Sigmoid colon (tissue), 7 donors: ENCODE results near the gene VPS54. TPM values are rescaled to one million over a fixed set of nuclear protein-coding genes. Genes with fewer than 3 reads are reported as not detected.

Source experiments
- DNase-seq: peaks from one replicate; pipeline ENCODE4 v3.0.0-alpha.2; 2019
- H3K27ac ChIP-seq, 4 donors: fragments of 200-600 bp; sonication (generic); one replicate each; pipeline ENCODE4 v1.5.1; 2016 to 2019; ENCODE audit warnings: mild to moderate bottlenecking in 1 of 4
- H3K27me3 ChIP-seq, 3 donors: fragments of 200-600 bp; sonication (generic); one replicate each; pipeline ENCODE4 v1.5.1; 2019; ENCODE audit warnings: mild to moderate bottlenecking in 1 of 3
- H3K36me3 ChIP-seq, 4 donors: fragments of 200-600 bp; sonication (generic); one replicate each; pipeline ENCODE4 v1.5.1; 2016 to 2019
- H3K4me1 ChIP-seq, 4 donors: fragments of 200-600 bp; sonication (generic); one replicate each; pipeline ENCODE4 v1.5.1; 2017 to 2019
- H3K4me3 ChIP-seq, 4 donors: fragments of 200-600 bp; sonication (generic); one replicate each; pipeline ENCODE4 v1.5.1; 2017 to 2019; ENCODE audit warnings: mild to moderate bottlenecking in 2 of 4, moderate library complexity in 1 of 4
- H3K9me3 ChIP-seq, 4 donors: fragments of 200-600 bp in 3 of 4; sonication (generic) in 3 of 4; one replicate each; pipeline versions ENCODE4 v1.5.1 to v1.6.1; 2013 to 2019
- CTCF ChIP-seq, 4 experiments: fragments of 450-650 bp in 3 of 4; fragments of 200-600 bp in 1 of 4; IDR thresholded peaks; one replicate each; pipeline ENCODE4 v1.5.1; 2016 to 2019; ENCODE audit warnings: antibody characterized with exemption in 4 of 4, mild to moderate bottlenecking in 3 of 4, moderate library complexity in 2 of 4
- EP300 ChIP-seq, 4 donors: sonication (generic); formaldehyde crosslinking; IDR thresholded peaks; one replicate each; pipeline ENCODE4 v1.6.1; 2017; ENCODE audit warnings: antibody characterized with exemption in 4 of 4
- POLR2A ChIP-seq, 2 donors: fragments of 450-650 bp; IDR thresholded peaks; one replicate each; pipeline ENCODE4 v1.6.1; 2016; ENCODE audit warnings: antibody characterized with exemption in 2 of 2, mild to moderate bottlenecking in 2 of 2, moderate library complexity in 2 of 2
- POLR2AphosphoS5 ChIP-seq, 4 donors: sonication (generic); formaldehyde crosslinking; IDR thresholded peaks; one replicate each; pipeline ENCODE4 v1.6.1; 2017; ENCODE audit warnings: antibody characterized with exemption in 4 of 4
- WGBS, 2 donors: extraction: QIAGEN DNeasy Blood & Tissue Kit; methylation state at CpG; one replicate each; pipeline ENCODE4 v1.1.7; 2013; 5-methylcytosine and 5-hydroxymethylcytosine counted together
- intact Hi-C: fragments of 100-400 bp; cut with DNase I; formaldehyde crosslinking; loops from one replicate; pipeline ENCODE4 v1.15.1; 2023
- polyA plus RNA-seq, 3 donors: library from polyadenylated mRNA; stranded (reverse); fragments of 200-250 nt; gene quantifications; one replicate each; pipeline ENCODE4 v1.2.3, GENCODE V29; 2013
- total RNA-seq, 4 donors: library from RNA; depleted of rRNA; stranded (reverse); fragments of >200 nt; gene quantifications; one replicate each; pipeline ENCODE4 v1.1.0, GENCODE V29; 2016
- donor health status: healthy with polysubstance abuse.
- donor health status: Bipolar disorder and iron deficiency.
- donor health status: healthy.

Gene VPS54
- total and polyA plus RNA-seq, 7 donors: 9.7 to 27.5 (median 24.9) TPM

DNA sequence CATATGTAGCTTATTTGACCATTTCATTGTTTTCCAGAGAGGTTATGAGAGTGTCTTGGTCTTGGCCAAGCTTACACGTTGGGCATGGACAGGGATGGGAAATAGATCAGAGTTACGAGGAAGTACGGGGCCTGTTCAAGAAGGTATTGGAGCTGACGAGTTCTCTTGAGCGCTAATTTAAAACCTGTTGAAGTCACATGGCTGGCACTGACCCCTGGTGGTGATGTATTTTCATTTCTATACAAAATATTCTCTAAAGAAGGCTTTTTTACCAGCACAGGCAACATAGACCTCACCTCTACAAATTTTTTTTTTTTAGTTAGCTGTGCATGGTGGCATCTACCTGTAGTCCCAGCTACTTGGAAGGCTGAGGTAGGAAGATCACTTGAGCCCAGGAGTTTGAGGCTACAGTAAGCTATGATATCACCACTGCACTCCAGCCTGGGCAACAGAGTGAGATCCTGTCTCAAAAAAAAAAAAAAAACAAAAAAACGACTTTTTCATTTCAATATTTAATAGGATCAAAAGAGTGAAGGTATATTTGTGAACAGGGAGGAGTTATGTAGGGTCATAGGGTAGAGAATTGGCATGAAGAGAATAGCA, 157.9 kb downstream of the VPS54 start:
- Histone ChIP-seq H3K4me3 (no peak overlapping the region), H3K27me3 (no peaks in the 10 kb centered on the region), H3K27ac (no peak overlapping the region), H3K9me3 (no peaks in the 10 kb centered on the region), H3K4me1 (peaks cover 0 to 38% (median 20%) of the 10 kb centered on the region in 4 donors), H3K36me3 (peaks cover 0 to 52% (median 4%) of the 10 kb centered on the region in 4 donors)
- TF ChIP-seq POLR2AphosphoS5 (IDR thresholded peaks at IDR 0.05) (no peak), CTCF (IDR thresholded peaks at IDR 0.05) (peak; percentile 39 to 53 (median 44))
- DNase-seq: peak; percentile 75
- intact Hi-C loops: no loop called here
- 13 to 34% methylated on average over 6 of the region's 6 CpGs for WGBS, 2 donors

- no peak for TF ChIP-seq POLR2A (IDR thresholded peaks at IDR 0.05)
- TF ChIP-seq EP300 (IDR thresholded peaks at IDR 0.05): no peak
- TF ChIP-seq POLR2AphosphoS5 (IDR thresholded peaks at IDR 0.05): no peak
- no peak for TF ChIP-seq CTCF (IDR thresholded peaks at IDR 0.05)
These were observed 160.9 kb downstream of the VPS54 start for GRCh38 chr2:63858291-63858690.

DNA sequence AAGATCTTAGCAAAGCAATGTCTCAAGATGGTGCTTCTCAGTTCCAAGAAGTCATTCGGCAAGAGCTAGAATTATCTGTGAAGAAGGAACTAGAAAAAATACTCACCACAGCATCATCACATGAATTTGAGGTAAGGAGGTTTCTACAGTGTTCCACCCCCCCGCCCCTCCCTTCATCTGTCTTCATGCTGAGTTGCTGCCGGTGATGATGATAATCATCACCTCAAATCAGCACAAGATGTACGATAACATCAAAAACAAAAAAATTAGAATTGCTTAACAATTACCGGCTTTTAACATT, 163.0 kb downstream of the VPS54 start:
- peaks cover 0 to 33% (median 10%) of the 10 kb centered on the region in 4 donors for H3K4me1 ChIP-seq
- intact Hi-C loops: no loop called here
- no peaks in the 10 kb centered on the region for H3K27me3 ChIP-seq
- WGBS, 2 donors: 51 to 82% methylated on average over 5 of the region's 5 CpGs
- H3K27ac ChIP-seq: no peak overlapping the region
- TF ChIP-seq POLR2AphosphoS5 (IDR thresholded peaks at IDR 0.05) (no peak), CTCF (IDR thresholded peaks at IDR 0.05) (no peak), EP300 (IDR thresholded peaks at IDR 0.05) (no peak), POLR2A (IDR thresholded peaks at IDR 0.05) (no peak)
- no peak overlapping the region for H3K4me3 ChIP-seq
- H3K9me3 ChIP-seq: no peaks in the 10 kb centered on the region
- DNase-seq: no peak
- H3K36me3 ChIP-seq: peaks cover 0 to 45% (median 4%) of the 10 kb centered on the region in 4 donors

More at GRCh38 chr2:63858291-63858690, 160.9 kb downstream of the VPS54 start:
- Histone ChIP-seq H3K4me3 (no peak overlapping the region), H3K36me3 (peaks cover 0 to 45% (median 4%) of the 10 kb centered on the region in 4 donors), H3K27me3 (no peaks in the 10 kb centered on the region), H3K4me1 (peaks cover 0 to 32% (median 18%) of the 10 kb centered on the region in 4 donors), H3K27ac (no peak overlapping the region), H3K9me3 (no peaks in the 10 kb centered on the region)
- intact Hi-C loops: no loop called here
- whole genome bisulfite sequencing, 2 donors: 94 to 96% methylated on average over 2 of the region's 2 CpGs
- no peak for DNase-seq

- no peaks in the 10 kb centered on the region for H3K9me3 ChIP-seq
- intact Hi-C loops: no loop called here
- no peak overlapping the region for H3K27ac ChIP-seq
- no peak for TF ChIP-seq CTCF (IDR thresholded peaks at IDR 0.05)
- no peak for TF ChIP-seq EP300 (IDR thresholded peaks at IDR 0.05)
- no peak for TF ChIP-seq POLR2AphosphoS5 (IDR thresholded peaks at IDR 0.05)
- no peak for TF ChIP-seq POLR2A (IDR thresholded peaks at IDR 0.05)
- WGBS, 2 donors: 88 to 94% methylated on average over 14 of the region's 14 CpGs
- no peak for DNase-seq
- H3K36me3 ChIP-seq: peaks cover 0 to 45% (median 4%) of the 10 kb centered on the region in 4 donors
- no peaks in the 10 kb centered on the region for H3K27me3 ChIP-seq
- peaks cover 0 to 36% (median 13%) of the 10 kb centered on the region in 4 donors for H3K4me1 ChIP-seq
- no peak overlapping the region for H3K4me3 ChIP-seq
These were observed 163.6 kb downstream of the VPS54 start for GRCh38 chr2:63855418-63856302.
